GM18505 (cell line): ENCODE data around the gene SOX9.
"Not testable (repeated sequence)": the region's sequence is repeated elsewhere in the genome, so short reads cannot be mapped to it uniquely, and the experiment has no call there.

Source experiments
- ATAC-seq: cut with Tn5 transposase; IDR thresholded peaks from one replicate; pipeline ENCODE4 v1.9.1; 2021; ENCODE audit not compliant: unreplicated experiment
- POLR2A ChIP-seq: IDR thresholded peaks from 4 replicates; pipeline ENCODE4 v1.6.1; 2011; ENCODE audit warnings: borderline replicate concordance; ENCODE audit not compliant: insufficient read depth, insufficient read length; ENCODE audit errors: extremely low read depth

Gene SOX9

GRCh38 chr17:72125742-72126141 lies 4.9 kb downstream of the SOX9 start:
- no peak for ATAC-seq
- TF ChIP-seq POLR2A: no peak

GRCh38 chr17:72126575-72127486 lies 6.0 kb downstream of the SOX9 start:
- no peak for TF ChIP-seq POLR2A
- no peak for ATAC-seq

- no peak for ATAC-seq
- no peak for TF ChIP-seq POLR2A
Observed at GRCh38 chr17:72128039-72128438, 7.2 kb downstream of the SOX9 start.

- no peak for ATAC-seq
- TF ChIP-seq POLR2A: no peak
Observed at GRCh38 chr17:72134608-72135394, 14.0 kb downstream of the SOX9 start.

GRCh38 chr17:72135546-72136325 lies 14.9 kb downstream of the SOX9 start:
- ATAC-seq: no peak

GRCh38 chr17:72136692-72137091 lies 15.9 kb downstream of the SOX9 start:
- no peak for ATAC-seq
- TF ChIP-seq POLR2A: no peak

More at GRCh38 chr17:72135546-72136325, 14.9 kb downstream of the SOX9 start:
- TF ChIP-seq POLR2A: no peak

- no peak for TF ChIP-seq POLR2A
- ATAC-seq: no peak
Observed at GRCh38 chr17:72137161-72137560, 16.3 kb downstream of the SOX9 start.

GRCh38 chr17:72139212-72139611 lies 18.4 kb downstream of the SOX9 start:
- TF ChIP-seq POLR2A: no peak
- no peak for ATAC-seq

- no peak for TF ChIP-seq POLR2A
- ATAC-seq: no peak
Observed at GRCh38 chr17:72141336-72141735, 20.5 kb downstream of the SOX9 start.

GRCh38 chr17:72142097-72142496 lies 21.3 kb downstream of the SOX9 start:
- not testable (repeated sequence) for ATAC-seq

- no peak for TF ChIP-seq POLR2A
- ATAC-seq: no peak
Observed at GRCh38 chr17:72142614-72143013, 21.8 kb downstream of the SOX9 start.

- no peak for ATAC-seq
- TF ChIP-seq POLR2A: no peak
Observed at GRCh38 chr17:72143245-72143644, 22.4 kb downstream of the SOX9 start.

- no peak for ATAC-seq
- TF ChIP-seq POLR2A: no peak
Observed at GRCh38 chr17:72144101-72144500, 23.3 kb downstream of the SOX9 start.
